ENCODE results near the gene CST7.
A peak's percentile ranks its signal among the peaks of the same experiment; 100 is the strongest.

GRCh38 chr20:25000268-25000801 is 51.3 kb downstream of the CST7 start:
- no peak for TF ChIP-seq POLR2A (IDR thresholded peaks at IDR 0.05; ENCODE audit: low read length)
- TF ChIP-seq, protein P1, sequence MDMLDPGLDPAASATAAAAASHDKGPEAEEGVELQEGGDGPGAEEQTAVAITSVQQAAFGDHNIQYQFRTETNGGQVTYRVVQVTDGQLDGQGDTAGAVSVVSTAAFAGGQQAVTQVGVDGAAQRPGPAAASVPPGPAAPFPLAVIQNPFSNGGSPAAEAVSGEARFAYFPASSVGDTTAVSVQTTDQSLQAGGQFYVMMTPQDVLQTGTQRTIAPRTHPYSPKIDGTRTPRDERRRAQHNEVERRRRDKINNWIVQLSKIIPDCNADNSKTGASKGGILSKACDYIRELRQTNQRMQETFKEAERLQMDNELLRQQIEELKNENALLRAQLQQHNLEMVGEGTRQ (IDR thresholded peaks at IDR 0.05), result no peak
- TF ChIP-seq, protein P2, sequence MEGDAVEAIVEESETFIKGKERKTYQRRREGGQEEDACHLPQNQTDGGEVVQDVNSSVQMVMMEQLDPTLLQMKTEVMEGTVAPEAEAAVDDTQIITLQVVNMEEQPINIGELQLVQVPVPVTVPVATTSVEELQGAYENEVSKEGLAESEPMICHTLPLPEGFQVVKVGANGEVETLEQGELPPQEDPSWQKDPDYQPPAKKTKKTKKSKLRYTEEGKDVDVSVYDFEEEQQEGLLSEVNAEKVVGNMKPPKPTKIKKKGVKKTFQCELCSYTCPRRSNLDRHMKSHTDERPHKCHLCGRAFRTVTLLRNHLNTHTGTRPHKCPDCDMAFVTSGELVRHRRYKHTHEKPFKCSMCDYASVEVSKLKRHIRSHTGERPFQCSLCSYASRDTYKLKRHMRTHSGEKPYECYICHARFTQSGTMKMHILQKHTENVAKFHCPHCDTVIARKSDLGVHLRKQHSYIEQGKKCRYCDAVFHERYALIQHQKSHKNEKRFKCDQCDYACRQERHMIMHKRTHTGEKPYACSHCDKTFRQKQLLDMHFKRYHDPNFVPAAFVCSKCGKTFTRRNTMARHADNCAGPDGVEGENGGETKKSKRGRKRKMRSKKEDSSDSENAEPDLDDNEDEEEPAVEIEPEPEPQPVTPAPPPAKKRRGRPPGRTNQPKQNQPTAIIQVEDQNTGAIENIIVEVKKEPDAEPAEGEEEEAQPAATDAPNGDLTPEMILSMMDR (IDR thresholded peaks at IDR 0.05), result no peak
- no peak for TF ChIP-seq HOXA7 (CRISPR knock-in tag; IDR thresholded peaks at IDR 0.05)
- TF ChIP-seq JUN (IDR thresholded peaks at IDR 0.05), result no peak
- peak; percentile 29; the same call in 2 of the 3 replicates for TF ChIP-seq SMC3 (IDR thresholded peaks at IDR 0.05)
- TF ChIP-seq EHMT2 (IDR thresholded peaks at IDR 0.05; ENCODE audit: low read depth), result no peak
- TF ChIP-seq RNF2 (IDR thresholded peaks at IDR 0.05; ENCODE audit: borderline replicate concordance, low read depth), result no peak
